ENCODE results near the gene RNF19B.

Gene RNF19B

DNA sequence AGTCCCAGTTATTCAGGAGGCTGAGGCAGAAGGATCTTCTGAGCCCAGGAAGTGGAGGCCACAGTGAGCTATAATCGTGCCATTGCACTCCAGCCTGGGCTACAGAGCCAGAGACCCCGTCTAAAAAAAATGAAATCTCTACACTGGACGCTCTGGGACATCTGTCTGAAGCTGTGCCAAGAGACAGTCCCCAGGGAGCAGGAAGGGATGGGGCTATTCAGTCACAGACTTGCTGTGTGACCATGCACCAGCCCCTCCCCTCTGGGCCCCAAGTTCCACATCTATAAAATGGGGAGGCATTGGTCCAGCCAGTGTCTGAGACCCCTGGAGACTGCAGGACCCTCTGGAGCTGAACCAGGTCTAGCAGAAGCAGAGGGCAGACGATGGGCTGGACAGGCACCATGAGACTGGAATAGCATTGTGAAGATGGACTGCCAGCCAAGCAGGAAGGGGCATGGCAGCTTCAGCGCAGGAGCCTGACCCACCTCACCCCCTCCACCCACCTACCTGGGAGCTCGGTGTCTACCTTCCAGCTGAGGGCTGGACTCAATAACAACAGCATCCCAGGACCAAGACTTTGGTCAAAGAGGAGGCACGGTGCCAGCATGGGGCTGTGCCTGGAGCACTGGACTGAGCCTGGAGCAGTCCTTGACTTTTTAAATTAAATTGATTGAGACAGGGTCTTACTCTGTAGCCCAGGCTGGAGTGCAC is 64.9 kb downstream of the RNF19B start:
- DNase-seq, result no peak

DNA sequence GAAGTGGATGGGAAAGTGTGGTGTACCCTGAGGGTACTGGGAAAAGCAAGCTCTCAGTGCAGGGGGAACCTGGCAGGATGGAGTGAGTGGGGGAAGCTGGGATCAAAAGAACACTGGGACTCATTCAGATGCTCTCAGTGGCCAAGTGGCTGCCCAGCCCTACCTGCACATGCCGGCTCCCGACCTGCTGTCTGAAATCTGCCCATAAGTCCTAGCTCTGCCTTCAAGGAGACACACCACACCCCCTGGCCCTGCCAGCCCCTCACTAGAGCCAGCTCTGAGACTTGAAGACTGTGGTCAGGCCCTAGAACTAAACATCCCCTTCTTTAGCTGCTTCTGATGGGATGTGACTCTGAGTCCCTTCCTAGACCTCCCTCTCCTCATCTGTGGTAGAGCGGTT is 65.7 kb downstream of the RNF19B start:
- DNase-seq, result no peak

DNA sequence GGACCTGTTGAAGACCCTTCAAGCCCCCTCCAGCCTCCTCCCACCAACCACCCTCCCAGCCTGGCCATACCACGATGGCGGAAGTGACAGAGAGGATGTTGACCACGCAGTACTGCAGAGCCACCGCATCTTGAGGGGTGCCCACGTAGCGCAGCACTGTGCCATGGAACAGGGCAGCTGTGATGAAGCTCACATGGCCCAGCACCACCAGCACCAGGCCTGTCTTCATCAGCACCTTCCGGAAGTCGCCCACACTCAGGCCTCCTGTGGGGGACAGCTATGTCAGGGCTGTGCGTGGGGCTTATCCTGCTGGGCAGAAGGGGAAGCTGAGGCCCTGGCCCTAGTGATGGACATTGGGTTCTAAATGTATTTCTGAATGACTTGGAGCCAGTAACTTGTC is 66.6 kb downstream of the RNF19B start:
- no peak for DNase-seq

DNA sequence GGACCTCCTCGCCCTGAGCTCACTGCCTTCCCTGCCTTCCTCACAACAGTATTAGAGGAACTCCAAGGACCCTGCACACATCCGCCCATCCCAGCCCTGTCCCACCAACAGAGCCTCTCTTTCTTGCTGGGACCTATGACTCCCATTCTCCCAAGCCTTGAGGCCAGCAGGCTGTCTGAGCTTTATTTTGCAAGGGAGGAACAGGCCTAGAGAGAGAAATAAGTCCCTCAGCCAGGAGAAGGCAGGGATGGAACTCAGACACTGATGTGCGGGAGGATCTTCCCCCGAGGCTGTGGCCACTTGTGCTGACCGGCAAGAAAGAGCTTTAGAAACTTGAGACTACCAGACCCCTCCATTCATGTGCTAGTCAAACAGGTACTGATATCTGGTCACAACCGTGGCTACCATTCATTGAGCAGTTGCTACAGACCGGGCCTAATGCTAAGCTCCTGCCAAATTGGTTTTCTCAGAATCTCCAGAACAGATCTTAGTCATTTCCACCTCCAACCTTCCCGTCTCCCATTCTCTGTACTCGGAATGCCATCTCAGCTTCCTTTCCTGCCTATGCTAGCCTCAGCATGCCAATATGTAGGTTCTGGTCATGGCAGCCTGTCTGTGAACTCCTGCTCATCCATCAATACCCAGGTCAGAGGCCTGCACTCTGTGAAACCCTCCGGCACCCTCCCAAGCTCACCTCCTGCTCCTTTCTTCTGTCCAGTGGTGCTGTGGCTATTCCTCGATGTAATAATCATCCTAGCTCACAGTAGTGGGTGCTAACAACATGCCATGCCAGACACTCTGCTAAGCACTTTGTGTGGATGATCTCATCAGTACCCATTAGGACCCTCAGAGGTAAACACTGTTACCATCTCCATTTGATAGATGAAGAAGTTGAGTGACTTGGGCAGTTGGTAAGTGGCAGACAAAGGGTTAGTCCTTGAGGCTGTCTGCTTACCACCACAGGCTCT is 67.2 kb downstream of the RNF19B start:
- DNase-seq, result no peak

DNA sequence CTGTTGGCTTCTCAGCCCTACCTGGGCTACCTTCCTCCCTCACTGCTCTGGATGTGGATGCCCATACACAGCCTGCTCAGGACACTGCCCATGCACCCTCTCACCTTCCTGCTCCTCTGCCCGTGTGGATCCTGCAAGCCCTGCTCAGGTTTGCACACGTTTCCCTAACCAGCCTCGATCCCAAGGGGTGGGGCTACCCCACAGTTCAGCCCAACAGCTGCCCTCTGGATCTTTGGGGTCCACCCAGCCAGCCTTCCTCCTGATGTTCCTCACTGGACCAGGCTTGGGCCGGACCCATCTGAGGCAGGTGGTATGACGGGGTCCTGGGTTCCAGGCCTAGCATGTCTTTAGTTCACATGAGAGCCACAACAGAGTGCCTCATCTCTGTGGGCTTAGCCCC is 68.2 kb downstream of the RNF19B start:
- no peak for DNase-seq

DNA sequence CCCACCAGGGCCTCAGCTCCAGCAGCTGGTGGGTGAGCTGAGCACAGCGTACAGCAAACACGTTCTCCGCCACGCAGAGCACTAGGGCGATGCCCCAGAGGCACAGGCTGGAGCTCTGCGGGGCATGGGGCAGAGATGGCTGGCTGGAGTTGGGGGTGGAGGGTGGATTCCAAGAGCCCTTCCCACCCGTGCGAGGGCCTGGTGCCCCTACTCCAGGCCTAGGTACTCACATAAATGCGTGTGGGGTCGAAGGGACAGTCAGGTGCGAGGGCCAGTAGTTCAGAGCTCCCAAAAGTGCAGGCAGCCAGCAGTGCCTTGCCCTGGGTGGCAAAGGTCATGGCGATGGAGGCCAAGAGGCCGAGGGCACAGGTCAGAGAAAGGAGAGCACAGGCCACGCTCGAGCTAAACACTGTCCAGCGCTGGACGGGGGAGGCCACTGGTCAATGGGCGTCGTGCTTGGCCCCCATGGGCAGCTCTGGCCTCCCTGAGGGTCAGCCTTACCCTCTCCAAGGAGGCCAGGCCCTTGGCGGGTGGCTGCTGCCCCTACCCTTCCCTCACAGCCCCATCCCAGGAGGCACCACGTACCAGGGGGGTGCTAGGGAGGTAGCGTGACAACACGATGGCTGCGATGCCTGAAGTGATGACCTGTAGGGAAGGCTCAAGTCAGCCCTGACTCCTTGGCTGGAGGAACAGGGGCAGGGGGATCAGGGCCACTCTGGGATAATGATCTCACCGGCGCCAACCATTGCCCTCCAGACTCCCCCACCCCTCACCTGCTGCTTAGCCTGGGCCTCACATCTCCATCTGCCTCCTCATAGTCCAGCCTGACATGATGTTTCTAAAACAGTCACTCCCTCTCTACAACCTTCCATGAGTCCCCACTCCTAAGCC is 69.0 kb downstream of the RNF19B start:
- DNase-seq, result no peak

DNA sequence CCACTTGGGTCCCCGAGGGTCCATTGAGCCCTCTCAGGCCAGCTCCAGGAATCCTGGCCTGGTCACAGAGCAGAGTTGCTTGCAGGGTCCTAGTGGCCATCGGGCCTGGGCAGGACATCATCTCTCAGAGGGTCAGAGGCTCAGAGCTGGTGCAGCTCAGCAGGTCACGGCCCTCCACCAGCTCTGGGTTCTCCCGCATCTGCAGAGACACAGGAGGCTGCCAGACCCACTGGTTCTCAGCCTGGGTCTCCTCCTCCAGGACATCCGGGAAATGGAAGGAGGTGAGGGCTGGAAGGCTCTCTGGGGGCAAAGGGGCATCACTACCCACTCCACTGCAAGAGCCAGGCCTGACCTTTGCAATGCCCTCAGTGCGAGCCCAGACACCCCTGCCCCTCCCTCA is 69.9 kb downstream of the RNF19B start:
- no peak for DNase-seq

DNA sequence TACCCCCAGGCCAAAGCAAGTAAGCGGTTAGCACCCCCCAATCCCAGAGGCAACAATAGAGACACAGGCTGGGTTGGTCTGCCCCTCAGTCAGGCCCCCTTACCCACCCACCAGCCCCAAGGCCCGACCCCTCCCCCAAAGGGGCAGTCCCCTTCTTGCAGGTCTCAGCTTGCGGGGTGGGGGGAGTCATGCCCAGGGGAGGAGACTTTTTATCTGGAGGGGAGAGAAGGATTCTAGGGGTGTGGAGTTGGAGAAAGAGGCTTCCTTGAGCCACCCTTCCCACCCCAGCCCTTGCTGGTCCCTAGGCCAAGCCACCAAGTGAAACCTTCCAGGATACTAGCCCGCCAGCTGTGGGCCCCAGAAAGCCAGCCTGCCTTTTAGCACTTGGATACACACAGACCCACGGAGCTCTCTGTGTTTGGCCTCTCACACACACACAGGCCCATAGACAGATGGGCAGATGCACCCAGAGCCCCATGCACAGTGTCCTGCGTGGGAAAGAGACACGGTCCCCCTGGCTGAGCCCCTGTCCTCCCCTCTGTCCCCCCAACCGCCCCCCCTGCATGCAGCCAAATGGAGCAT is 70.5 kb downstream of the RNF19B start:
- no peak for DNase-seq

DNA sequence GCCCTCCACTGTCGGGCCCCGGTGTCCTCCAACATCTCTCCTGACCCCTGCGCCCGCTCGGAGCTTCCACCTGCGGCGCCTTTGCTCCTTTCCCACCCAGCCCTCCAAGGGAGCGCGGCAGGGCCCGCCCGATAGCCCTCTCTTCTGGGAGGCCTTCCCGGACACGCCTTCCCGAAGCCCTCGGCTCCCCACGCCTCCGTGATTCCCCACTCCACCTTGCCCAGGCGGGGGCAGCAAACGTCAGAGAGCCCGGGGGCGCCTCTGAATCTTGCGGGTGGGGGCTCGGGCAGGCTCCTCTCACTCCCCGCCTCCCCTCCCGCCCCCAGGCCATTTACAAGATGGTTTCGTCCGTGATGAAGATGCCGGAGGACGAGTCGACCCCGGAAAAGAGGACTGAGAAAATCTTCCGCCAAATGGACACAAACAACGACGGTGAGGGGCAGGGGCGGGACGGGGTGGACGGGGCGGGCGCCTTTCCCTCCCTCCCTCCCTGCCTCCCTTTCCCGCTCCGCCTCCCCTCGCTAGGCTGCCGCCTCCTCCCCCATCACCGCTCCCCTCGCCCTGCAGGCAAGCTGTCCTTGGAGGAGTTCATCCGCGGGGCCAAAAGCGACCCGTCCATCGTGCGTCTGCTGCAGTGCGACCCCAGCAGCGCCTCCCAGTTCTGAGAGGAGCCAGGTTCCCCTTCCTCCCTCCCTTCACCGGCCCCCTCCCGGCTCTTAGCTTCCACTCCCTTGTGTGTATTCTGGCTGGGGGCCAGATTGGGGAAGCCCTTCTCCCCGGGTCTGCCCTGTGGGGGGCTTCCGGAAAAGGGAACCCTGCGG is 71.2 kb downstream of the RNF19B start:
- DNase-seq, result no peak

DNA sequence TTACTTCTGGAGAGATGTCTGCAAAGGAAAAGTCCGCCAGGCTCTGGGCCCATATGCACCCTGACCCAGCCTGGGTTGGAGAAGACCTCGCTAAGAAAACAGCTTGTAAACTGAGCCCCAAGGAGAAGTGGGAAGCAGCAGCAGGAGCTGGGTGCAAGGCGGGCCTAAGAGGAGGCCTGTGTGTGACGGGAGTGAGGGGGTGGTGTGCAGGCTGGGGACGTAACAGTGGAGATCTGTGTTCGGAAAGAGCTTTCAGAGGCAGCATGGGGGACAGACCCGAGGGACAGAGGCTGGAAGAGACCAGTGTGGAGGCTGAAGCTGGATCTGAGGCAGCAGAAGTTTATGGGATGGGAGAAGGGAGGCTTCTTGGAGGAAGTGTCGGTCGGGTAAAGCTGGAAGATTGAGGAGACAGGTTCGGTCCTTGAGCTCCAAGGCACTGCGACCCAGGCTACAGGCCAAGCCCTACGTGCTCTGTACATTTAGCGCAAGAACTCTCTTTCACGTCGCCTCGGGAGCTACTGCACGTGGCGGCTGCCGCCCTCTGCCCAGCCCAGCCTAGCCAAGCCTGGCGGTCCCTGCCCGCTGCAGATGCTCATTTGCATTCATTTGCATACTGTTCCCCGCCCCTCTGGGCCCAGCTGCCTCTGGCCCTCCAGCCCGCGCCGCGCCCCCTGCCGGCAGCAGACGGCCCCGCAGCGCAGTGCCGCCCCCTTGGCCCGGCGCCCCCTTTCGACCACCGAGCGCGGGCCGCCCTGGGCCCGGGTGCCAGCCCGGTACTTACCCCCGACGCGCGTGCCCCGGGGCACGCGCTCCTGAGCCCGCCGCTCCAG is 72.0 kb downstream of the RNF19B start:
- DNase-seq, result no peak

DNA sequence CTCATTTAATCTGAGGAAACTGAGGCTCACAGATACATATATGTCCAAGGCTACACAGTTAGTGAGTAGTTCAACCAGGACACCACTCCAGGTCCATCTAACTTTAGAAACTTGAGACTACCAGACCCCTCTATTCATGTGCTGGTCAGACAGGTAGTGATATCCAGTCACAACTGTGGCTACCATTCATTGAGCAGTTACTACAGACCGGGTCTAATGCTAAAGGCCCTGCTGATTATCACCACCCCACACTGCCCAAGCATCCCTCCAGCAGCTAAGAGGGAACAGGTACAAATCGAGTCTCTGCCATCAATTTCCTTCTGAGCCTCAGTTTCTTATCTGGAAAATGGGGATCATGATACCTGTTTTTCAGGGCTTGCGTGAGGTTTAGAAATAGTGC is 73.0 kb downstream of the RNF19B start:
- no peak for DNase-seq

DNA sequence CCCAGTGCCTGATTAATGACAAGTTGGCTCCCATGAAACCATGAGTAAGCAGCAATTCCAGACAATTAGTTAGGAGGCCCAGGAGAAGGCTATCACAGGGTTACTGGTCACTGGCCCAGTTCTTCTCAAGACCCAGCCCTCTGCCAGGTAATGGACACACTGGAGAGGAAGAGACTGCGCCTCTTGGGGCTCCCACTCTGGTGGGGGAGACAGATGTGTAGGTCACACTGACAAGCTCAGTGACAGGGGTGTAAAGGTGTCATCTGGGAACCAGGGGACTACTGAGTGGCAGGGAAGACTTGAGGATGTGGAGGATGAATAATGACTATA is 73.4 kb downstream of the RNF19B start:
- no peak for DNase-seq

DNA sequence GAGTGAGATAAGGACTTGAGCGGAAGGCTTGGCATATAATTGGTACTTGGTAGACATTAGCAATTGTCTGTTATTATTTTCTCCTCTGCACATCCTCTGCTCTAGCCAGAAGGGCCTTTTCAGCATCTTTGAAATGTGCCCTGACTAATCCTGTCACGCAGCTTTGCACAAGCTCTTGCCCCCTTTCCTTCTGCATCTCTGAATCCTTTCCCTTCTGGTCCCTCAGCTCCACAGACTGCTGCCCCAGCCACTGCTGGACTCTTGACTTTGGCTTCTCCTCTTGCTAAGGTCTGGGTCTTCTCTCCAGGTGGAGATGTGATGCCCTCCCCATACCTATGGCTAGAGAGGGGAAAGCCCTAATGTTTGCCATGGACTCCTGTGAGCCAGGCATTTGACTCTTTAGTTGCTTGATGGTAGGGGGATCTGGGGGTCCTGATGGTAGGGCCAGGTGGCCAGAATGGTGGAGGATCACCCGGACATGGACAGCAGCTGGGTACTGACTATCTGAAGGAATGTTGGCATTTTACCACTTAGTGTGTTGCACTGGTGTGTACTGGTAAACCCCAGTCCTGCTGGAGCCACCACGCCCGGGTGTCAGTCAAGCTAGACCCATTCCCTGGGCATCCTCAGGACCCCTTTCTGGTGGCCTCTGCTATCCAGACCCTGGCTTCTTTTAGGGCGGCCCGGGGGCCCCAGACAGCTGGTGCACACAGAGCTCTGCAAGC is 73.9 kb downstream of the RNF19B start:
- DNase-seq, result no peak

DNA sequence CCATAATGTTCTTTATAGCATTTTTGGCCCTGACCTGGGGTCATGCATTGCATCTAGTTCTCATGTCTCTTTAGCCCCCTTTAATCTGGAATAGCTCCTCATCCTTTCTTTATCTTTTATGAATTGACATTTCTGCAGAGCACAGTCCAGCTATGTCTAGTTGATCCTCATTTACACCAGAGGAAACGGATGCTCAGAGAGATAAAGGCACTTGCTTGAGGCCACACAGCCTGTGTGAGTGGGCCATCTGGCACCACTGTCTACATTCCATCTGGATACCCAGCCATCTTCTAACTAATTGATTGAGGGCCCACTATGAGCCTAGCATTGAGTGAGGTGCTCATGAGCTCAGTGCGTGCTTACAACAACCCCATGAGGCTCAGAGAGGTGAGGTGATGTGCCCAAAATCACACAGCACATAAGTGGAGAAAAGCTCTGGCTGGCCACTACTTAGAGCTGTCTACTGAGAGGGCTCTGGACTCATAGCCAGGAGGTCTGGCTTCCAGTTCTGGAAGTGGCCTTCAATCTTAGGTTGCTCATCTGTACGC is 74.8 kb downstream of the RNF19B start:
- DNase-seq, result no peak

DNA sequence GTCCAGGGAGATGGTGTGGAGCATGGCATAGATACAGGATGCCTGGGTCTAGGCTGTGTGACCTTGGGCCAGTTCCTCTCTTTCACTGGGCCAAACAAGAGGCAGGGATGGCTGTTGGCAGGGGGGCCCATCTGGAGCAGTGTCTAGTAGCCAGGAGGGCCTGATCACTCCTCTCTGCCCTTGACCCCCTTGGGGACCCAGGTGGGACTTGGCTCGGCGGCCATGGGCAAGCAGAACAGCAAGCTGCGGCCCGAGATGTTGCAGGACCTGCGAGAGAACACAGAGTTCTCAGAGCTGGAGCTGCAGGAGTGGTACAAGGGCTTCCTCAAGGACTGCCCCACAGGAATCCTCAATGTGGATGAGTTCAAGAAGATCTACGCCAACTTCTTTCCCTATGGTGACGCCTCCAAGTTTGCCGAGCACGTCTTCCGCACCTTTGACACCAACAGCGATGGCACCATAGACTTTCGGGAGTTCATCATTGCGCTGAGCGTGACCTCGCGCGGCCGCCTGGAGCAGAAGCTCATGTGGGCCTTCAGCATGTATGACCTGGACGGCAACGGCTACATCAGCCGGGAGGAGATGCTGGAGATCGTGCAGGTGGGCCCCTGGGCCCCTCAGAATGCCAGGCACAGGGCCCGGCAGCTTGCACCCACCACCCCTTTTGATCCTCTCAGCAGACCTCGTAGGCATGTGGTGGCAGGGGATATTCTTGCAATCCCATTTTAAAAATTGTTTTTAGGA is 75.8 kb downstream of the RNF19B start:
- DNase-seq, result no peak

DNA sequence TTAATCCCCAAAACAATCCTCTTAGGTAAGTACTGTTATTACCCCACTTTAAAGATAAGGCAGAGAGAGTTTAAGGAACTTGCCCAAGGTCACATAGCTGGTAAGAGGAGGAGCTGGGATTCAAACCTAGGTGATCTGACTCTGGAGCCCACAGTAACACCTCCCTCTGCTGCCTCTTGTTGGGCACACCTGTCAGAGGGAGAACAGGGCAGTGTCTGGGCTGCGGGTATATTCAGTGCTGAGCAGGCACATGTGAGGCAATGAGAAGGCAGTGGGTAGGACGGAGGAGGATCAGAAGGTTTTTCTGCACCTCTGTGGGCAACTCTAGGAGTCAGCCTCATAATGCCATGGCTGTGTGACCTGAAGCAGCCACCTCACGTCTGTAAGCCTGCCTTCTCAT is 76.5 kb downstream of the RNF19B start:
- no peak for DNase-seq

DNA sequence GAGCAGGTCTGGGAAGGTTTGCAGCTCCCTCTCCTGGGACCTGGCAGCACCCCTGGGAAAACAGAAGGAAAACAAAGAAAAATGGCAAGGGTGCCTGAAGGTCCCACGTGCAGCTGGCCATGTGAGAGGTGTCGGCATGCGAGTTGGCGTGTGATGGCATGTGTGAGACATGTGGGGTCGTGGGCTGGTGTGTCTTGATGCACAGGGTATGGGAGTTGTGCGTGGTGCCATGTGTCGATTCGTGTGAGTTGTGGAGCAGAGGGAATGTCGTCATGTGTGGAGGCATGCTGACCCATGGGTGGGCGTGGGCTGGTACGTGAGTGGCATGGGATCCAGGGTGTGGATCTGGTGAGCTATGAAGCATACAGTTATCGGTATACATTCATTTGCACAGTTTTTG is 77.0 kb downstream of the RNF19B start:
- DNase-seq, result no peak

DNA sequence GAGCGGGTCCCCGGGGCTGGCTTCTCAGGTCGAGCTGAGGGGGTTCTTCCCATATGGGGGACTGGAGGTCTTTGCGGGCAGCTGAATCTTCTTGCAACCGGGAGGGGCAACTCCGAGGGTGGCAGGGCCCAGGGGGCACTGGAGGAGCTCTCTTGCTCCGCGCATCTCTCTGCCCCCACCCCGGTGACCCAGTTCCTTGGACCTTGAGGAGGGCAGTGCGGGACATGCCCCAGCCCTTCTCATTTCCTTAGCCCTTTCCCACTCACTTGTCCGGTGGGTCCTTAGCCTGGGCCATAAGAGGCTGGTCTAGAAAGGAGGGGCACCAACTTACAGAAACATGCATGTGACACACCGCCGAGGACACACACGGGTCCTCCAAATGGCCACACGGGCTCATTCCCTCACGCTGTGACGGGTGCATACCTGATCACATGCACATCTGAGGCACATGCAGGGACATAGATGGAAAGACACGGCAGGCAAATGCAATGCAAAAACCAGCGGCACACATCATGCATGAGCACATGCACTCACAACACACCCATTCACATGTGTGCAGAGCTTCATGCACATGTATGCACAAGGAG is 77.7 kb downstream of the RNF19B start:
- DNase-seq, result no peak
